ENCODE results near the gene ST3GAL2.

The ST3GAL2 gene

GRCh38 chr16:70331588-70332358 is 107.1 kb downstream of the ST3GAL2 start:
- peak; percentile 64 for TF ChIP-seq CTCF (IDR thresholded peaks at IDR 0.05; ENCODE audit: low read depth, low read length)
- DNase-seq (ENCODE audit: low read depth in 2 of 2), result peak; percentile 12 to 35
- H3K4me3 ChIP-seq (replicated peaks in 1 of 2; ENCODE audit: low read depth in 2 of 2, low read length in 2 of 2), result no peak overlapping the region

- TF ChIP-seq CTCF (IDR thresholded peaks at IDR 0.05; ENCODE audit: low read depth, low read length), result no peak
- H3K4me3 ChIP-seq (replicated peaks in 1 of 2; ENCODE audit: low read depth in 2 of 2, low read length in 2 of 2), result no peak overlapping the region
- DNase-seq (ENCODE audit: low read depth in 2 of 2), result no peak
These were observed 107.8 kb downstream of the ST3GAL2 start for GRCh38 chr16:70331091-70331490.

Measured in cardiac fibroblast (primary cell).